GM11168 (cell line): ENCODE data around the gene METTL23.

Experiments used
- in situ Hi-C: fragments of 300-500 bp; cut with MboI; formaldehyde crosslinking; loops from one replicate; pipeline ENCODE4 v1.12.0; 2022; ENCODE audit warnings: low sequenced_read_pairs; ENCODE audit not compliant: unreplicated experiment

Gene METTL23

GRCh38 chr17:76726776-76727718, at the start of gene METTL23:
Gene METTL23 (plus strand): TSS chr17:76726839. CDS start chr17:76729711, 2,872 bp downstream.
- in situ Hi-C loops, result no loop called here

- in situ Hi-C loops, result no loop called here
Measured at GRCh38 chr17:76677406-76677805, 49.2 kb upstream of the METTL23 start.

DNA sequence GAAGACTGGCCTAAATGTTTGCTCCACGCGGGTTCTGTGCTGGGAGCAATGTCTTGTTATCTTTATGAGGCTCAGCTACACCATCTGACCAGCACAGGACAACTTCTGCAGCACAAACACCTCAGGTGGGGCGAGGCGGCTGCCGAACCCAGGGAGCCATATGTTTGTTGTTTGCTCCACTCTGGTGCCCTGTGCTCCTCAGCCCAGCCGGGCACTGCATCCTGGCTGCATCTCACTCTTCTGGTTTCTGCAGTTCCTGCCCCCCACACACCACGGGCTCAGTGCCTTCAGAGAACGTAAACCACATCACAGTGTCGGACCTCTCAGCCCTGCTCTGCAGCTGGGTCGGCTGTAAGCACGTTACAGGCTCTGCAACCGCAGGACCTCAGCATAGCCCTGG, 48.3 kb upstream of the METTL23 start:
- in situ Hi-C loops, result no loop called here

DNA sequence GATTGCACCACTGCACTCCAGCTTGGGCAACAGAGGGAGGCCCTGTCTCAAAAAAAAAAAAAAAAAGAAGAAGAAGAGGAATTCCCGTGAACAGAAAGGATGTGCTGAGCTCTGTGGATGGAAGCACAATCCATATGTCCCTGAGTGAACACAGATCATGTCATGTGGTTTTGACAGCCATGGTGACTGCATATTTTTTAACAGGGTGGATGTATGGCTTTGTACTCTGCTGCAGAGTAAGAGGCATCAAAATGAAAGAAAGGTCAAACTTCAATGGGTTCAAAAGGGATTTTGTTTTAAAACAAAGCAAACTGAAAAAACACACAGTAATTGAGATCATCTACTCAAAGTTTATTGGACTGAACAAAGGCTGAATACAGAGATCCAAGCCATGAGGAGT, 47.4 kb upstream of the METTL23 start:
- in situ Hi-C loops, result no loop called here

DNA sequence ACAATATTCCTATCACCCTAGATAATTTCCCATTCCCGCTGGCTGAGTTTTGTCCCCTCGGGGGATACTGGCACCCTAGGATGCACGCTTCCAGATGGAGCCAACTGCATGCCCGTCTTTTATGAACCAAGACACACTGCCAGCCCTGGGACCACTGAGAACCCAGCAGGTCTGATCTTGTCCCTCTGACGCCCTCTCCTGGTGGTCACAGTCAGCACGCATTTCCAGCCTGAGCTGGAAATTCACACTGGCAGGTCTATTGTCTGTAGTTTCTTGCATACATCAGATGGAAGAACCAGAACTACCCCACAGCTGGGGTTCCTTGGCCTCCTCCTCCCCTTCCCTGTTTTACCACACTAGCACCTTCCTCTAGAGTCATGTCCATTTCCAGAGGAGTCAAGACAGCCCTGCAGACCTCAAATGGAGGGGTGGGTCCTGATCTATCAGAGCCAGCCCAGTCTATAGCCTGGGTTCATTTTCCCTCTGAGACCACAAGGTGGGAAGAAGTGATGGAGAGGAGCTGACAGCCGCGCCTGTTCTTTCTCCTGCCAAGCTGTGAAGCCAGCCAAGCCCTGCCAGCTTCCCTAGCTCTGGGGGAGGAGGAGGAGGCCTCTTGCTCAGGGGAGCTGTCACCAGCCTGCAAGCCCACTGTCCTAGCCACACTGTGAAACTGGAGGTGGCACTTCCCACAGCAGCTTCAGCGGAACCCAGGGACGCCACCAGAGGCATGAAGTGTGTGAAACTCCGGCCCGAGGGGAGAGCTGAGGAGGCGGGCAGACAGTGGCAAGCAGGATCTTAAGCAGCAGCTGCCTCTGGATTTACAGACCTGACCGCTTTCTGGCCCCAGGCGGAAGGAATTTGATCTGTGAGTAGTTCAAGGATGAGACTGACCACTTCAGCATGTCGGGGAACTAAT, 45.2 kb upstream of the METTL23 start:
- in situ Hi-C loops, result no loop called here

DNA sequence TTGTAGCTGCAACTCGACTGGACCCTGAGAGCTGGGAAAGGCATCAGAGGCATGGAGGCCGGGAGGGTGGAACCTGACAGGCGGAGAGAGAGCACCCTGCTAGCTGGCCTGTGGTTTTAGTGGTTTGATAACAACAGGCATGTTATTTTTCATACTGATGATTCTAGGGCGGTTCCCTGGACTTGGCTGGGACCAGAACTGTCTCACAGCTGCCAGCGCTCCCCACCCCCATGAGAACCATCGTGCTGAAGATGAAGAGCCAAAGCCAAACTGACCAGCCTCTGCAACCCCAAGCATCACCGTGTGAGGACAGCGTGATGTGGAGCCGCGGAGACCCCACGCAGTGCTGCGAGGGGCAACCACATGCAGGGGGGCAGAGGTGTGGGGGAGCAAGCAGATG, 44.3 kb upstream of the METTL23 start:
- in situ Hi-C loops, result no loop called here

DNA sequence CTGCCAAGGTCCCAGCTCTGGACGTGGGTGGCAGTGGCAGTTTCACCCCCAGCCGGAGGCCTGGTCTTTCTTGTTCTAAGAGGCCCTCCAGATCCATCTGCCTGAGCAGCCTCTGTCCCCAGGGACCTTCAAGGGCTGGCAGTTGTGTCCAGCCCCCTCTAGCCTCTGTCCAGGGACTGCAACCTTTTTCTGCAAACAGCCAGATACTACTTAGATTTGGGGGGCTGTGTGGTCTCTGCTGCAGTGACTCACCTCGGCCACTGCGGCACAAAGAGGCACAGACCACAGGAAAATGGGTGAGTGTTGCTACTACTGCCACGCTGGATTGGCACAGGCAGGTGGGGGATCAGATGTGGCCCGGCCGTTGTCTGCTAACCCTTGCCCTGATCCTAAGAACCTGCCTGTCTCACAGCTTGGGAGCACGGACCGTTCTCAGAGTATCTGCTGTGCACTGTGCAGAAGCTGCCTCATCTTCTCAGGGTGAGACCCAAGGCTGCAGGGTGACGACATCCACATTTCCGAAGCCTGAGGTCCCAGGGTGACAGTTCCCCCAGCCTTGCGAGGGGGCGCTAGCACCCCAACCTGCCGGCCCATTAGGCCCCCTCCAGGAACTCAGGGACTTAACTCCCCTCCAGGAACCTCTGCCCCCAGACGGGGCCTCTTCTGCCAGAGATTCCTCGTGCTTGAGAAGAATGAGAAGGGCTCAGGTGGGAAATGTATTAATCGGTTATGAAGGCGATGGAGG, 43.5 kb upstream of the METTL23 start:
- in situ Hi-C loops, result no loop called here

- in situ Hi-C loops, result no loop called here
Measured at GRCh38 chr17:76683921-76684745, 42.5 kb upstream of the METTL23 start.

DNA sequence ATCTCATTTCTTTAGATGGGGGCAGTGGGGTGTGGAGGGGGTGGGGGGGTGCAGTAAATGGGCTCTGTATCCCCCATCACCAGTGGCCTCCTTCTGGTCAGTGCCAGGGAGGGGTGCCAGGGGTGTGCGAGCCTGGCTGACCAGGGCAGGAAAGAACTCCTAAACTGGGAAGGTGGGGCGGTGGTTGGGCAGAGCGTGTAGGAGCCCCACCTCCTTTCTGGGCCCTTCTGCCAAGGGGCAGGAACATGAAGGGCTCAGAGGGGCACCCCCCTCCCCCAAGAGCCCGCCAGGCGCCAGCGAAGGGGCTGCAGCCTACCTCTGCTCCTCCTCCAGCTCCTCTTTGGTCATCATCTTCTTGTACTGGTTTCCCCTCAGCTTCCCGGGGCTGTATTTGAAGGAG, 41.9 kb upstream of the METTL23 start:
- in situ Hi-C loops, result no loop called here

- in situ Hi-C loops, result no loop called here
Measured at GRCh38 chr17:76685366-76685765, 41.3 kb upstream of the METTL23 start.

DNA sequence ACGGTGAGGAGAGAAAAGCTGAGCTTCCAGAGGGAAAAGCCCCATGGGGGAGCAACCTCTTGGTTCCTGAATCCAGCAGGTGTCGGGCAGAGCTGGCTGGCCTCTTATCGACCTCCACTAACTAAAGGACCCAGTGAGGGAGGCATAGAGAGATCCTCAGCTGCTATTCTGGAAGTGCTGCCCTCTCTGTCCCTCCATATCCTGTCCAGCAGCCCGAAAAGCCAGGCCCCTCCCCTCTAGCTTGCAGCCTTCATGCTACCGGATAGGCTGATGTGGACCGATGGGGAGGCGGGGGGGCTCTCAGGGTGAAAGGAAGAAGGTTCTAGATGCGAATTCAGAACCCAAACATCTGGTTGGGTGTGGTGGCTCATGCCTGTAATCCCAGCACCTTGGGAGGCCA, 40.8 kb upstream of the METTL23 start:
- in situ Hi-C loops, result no loop called here

DNA sequence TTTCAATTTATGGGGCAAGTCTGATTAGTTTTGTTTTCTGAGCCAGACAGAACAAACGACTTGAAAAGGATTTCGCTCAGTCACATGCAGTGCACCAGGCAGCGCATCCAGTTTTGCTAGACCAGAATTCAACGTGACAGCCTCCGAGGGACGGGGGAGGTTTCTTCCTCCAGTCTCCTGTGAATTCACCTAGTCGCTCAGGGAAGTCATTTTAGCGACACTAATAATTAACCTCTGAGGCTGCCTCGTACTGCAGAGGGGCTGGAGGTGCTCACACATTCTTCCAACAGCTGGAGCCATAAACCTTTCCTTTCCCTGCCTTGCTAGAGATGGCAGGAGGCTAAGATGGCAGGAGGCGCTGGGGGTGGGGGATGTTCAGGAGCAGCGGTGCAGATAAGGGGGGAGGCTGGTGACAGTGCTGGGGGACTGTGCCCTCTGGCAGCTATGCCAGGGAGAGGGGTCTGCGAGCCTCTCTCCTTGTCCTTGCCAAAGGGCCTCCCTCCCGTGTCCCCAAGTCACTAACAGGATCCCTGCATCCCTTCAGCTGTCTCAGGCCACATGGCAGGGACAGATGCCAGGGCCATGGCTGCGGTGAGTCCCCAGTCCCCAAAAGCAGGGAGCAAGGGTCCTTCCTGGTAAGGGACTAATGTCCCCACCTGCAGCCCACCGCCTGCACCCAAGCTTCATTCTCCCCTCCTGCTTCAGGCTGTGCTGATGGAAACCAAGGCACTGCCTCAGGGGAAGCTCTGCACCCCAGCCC, 39.9 kb upstream of the METTL23 start:
- in situ Hi-C loops, result no loop called here

DNA sequence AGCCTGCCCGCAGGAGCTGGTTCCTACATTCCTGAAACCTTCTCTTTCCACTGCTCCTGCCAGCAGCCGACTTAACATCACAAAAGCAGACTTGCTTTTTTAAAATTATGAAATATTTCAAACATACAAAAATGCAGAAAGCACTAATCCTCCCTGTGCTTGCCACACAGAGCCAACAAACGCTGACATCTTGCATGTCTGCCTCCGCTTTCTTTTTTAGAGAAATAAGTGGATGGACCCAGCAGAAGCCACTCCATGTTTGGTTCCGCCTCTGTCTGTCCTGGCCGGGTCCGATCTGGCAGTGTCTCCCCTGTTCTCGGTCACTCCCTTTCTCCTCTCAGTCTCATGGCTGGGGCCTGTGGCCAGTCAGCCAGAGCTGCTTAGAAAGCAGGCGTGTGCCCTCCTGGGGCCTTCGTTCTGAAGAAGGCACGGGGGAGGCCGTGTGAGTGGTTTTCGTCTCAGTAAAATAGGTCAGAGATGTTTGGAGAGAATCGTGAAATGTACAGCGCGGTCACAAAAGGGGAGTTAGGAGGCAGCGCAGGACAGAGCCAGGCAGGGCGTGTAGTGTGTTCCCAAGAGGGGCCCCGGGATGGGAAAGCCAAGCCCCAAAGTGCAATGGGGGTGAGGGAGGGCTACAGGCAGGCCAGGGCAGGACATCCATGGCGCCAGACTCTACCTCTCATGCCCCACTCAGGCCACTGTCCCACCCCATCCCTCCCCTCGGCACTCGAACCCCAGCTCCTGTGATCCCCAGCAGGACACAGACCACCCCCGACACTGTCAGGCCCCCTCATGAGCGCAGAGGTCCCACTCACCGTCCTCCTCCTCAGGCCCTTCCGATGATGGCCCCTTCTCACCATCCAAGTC, 39.1 kb upstream of the METTL23 start:
- in situ Hi-C loops, result no loop called here

- in situ Hi-C loops, result no loop called here
Measured at GRCh38 chr17:76688165-76688622, 38.4 kb upstream of the METTL23 start.

DNA sequence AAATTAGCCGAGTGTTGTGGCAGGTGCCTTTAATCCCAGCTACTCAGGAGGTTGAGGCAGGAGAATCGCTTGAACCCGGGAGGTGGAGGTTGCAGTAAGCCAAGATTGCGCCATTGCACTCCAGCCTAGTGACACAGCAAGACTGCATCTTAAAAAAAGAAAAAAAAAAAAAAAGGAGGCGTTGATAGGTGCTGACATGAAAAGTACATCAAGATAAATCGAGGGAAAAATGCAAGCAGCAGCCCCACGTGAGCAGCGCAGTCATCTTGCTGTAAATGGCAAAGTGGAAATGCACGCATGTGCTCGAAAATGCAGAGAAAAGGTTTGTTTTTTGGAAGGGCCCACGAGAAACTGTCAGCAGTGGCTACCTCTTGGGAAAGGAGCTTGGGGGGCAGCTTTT, 36.8 kb upstream of the METTL23 start:
- in situ Hi-C loops, result no loop called here

GRCh38 chr17:76690596-76691280, 35.9 kb upstream of the METTL23 start:
- in situ Hi-C loops, result no loop called here
